ENCODE results near the gene BICDL2. TPM values are rescaled to one million over a fixed set of nuclear protein-coding genes. Genes with fewer than 3 reads are reported as not detected.

The BICDL2 gene
- total RNA-seq, 1 donor from 2014 or later = not detected

DNA sequence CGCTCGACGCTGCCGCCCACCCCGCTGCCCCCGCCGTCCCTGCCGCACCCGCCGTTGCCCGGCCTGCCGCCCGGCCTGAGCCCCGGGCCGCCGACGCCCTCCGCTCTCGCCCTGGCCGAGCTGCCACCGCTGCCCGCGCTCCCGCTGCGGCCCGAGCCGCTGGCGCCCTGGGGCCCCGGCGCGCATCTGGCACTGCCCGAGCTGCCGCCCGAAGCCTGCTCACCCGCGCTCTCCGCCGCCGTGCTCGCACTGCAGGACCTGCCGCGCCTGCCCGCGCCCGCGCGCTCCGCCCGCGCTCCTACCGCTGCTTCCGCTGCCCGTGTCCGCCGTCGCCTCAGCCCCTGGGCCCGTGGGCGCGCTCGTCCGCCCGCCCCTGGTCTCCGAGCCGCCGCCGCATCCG is 32.4 kb downstream of the BICDL2 start:
- no peak for ATAC-seq
- intact Hi-C loops (cut with DNase I) = no loop called here

DNA sequence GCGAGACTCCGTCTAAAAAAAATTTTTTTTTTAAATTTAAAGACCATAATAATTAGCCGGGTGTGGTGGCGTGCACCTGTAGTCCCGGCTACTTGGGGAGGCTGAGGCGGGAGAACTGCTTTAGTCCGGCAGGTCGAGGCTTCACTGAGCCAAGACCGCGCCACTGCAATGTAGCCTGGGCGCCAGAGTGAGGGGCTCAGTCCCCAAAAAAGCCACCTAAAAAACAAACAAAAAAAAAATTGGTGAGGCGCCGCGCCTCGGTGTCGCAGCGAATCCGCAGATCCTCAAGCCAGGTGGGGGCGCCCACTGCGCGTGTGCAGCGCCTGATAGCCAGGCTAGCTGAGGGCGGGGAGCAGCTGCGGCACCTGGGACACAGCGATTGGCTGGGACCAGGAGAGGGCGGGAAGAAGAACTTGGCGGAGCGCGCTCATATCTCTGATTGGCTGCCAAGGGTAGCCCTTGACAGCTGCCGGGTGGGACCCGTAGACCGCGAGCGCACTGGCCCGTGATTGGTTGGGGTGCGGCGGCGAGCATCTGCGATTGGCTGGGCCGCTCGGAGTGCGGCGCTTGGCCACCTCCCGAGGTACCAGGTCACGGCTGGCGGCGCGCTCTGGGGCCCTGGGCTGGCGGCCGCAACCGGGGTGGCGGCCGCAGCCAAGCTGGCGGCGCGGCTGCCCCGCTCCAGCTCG is 33.0 kb downstream of the BICDL2 start:
- intact Hi-C loops (cut with DNase I) = no loop called here
- peak; percentile 98 for DNase-seq (ENCODE audit: missing footprints)
- ATAC-seq = peak; percentile 98

More for the DNA sequence above, 32.4 kb downstream of the BICDL2 start:
- DNase-seq (ENCODE audit: missing footprints) = no peak

DNA sequence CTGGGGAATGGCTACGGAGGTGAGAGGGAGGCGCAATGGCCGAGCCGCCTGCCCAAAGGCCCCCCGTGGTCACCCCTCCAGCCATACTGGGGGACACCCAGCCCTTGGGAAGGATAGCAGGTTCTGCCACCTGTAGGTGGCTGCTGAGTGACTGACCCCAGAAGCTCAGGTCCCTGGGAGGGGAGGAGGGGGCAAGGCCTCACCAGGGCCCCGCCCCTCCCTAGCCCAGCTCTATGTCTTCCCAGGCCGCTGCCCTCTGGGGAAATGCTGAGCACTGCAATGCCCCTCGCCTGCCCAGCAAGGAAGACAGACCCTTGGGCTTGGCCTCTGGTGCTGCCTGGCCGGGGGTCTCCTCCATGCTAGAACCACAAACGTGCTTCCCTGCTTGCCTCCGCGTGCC is 35.4 kb downstream of the BICDL2 start:
- DNase-seq (ENCODE audit: missing footprints) = no peak
- no peak for ATAC-seq
- intact Hi-C loops (cut with DNase I) = no loop called here

DNA sequence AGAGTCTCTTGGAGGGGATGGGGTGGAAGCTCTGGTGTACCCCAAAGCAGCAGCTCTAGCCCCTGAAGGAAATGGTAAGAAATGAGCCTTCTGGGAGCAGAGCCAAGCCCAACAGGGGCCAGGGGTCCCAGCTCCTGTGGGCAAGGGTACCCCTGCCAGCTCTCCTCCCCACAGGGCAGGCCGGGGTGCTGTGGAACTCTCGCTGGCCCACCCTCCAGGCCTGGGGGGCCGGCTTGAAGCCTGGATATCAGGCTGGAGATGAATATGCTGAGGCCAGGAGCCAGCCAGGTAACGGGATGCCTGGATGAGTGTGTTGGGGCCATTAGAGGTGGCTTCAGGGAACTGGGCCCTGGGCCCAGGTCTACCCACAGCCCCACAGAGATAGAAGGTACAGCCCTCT is 36.2 kb downstream of the BICDL2 start:
- no peak for DNase-seq (ENCODE audit: missing footprints)
- intact Hi-C loops (cut with DNase I) = no loop called here
- ATAC-seq = no peak

DNA sequence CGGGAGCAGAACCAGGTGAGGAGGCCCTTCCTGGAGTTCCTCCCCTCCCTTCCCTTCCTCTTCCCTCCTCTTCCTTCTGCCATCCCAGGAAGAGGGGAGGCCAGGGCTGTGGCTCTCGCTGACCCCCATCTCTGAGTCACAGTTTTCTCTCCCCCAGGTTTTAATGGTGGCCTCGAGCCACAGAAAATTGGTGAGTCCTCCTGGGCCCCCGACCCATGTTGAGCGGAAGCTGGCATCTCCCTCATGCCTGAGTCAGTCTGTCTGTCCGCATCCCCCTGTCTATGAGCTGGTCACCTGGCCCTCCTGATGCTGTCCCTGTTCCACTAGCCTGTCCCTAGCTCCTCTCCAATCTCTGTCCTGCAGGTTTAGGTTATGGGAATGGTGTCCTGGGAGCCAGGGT is 36.8 kb downstream of the BICDL2 start:
- DNase-seq (ENCODE audit: missing footprints) (no peak), ATAC-seq (no peak)
- intact Hi-C loops (cut with DNase I) = no loop called here

DNA sequence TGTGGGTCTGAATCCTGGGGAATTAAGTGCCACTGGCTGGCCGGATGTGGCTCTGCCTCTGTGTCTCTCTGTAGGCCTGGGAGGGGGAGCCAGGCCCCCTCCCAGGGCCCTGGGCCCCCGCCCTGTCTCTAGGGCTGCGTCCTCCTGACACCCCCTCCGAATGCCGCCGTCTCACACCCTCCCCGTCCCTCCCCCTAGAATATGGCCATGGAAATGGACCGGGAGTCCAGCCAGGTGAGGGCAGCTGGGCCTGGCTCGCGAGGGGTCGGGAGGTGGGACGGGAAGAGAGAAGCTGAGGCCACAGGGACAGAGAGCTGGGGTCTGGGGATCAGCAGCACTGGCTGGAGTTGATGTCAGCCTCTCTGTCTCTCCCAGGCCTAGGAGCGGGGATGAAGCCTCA is 40.4 kb downstream of the BICDL2 start:
- no peak for ATAC-seq
- no peak for DNase-seq (ENCODE audit: missing footprints)
- intact Hi-C loops (cut with DNase I) = no loop called here

DNA sequence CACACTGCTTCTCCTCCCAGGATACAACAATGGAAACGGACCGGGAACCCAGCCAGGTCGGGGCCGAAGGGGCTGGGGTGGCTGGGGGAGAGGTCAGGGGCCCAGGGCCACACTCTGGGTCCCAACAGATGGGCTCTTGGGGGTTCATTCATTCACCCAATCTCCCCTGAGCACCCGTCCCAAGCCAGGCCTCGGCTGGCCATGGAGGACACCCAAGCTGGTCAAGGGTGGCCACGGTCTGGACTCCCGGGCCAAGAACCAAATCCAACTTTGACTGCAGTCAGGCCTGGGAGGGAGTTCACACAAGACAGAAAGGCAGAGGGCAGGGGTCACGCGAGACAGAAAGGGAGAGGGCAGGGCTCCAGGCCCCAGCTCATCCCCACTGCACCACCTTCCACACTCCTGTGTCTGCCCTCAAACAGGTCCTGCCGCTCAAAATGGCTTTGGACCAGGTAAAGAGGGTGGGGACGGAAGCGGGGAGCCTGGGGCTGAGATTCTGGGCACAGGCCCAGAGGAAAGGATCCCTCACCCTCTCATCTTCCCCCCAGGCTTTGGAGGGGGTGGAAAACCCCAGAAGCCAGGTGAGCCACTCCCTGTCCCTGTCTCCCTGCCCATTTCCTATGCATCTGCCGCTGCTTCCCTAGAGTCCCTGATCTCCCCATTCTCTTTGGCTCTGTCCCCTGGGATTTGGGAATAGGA is 44.2 kb downstream of the BICDL2 start:
- ATAC-seq (no peak), DNase-seq (ENCODE audit: missing footprints) (no peak)
- intact Hi-C loops (cut with DNase I) = no loop called here

DNA sequence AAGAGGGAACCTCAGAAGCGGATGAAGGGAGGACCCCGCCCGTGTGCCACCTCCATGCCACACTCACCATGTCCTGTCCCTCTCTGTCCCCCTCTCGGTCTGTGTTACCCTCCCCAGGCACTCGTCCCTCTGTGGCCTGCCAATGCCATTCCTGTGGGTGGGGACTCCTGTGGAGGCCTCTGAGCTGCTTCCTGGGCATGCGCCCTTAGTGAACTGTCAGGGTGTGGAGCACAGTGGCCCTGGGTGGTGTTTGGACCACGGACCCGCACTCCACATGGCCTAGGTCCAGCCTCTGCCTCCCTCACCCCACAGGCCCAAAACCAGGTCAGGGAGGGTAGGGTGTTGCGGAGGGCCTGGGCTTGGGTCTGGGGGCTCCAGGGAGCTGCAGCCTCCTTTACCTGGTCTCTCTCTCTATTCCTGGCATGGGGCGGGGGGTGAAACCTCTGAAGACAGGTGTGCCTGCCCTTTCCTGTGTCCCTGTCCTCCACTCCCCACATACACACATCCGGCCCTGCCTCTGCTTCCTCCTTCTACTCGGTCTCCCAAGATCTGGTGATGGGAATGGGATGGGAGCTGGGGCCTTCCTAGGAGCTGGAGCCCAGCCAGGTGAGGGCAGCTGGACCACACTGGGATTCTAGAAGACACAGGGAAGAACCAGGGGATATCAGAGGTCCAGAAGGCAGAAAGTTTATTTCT is 45.0 kb downstream of the BICDL2 start:
- intact Hi-C loops (cut with DNase I) = no loop called here
- ATAC-seq = no peak
- DNase-seq (ENCODE audit: missing footprints) = no peak

DNA sequence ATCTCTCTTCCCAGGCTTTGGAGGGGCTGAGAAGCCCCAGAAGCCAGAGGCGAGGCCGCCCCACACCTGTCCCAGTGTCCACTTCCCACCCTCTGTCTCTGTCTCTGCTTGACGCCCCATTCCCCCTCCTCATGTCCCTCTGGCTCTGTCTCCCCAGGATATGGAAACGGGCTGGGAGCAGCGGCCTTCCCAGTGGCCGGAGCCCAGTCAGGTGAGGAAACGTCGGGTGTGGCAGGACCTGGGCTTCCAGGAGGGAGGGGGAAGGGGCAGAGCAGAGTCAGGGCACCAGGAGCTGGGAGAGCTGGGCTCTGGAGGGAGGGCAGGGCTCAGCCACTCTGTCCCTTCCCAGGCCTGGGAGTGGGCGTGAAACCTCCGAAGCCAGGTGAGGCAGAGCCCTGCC is 45.9 kb downstream of the BICDL2 start:
- intact Hi-C loops (cut with DNase I) = no loop called here
- DNase-seq (ENCODE audit: missing footprints) (no peak), ATAC-seq (no peak)

DNA sequence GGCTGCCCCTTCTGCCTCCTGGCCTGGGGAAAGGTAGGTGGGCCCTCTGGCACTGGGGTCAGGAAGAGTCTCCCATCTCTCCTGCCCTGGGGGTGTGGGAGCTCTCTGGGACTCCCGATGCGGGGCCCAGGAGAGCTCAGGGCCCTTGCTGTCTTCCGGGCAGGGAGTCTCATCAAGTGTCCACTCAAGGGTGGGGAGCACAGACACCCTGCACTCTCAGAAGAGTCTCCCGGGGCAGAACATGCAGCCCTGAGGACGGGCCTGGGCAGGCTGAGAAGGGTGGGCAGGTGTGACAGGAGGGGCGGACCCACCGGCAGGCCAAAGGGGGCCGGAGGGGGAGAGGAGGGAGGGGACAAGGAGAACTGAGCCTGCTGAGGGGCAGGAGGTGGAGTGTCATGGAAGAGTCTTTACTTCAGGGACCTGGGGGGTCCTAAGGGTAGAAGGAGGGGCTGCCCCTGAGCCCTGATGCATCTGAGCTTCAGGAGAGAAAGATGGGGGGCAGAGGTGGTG is 48.1 kb downstream of the BICDL2 start:
- ATAC-seq (no peak), DNase-seq (ENCODE audit: missing footprints) (no peak)
- intact Hi-C loops (cut with DNase I) = no loop called here

DNA sequence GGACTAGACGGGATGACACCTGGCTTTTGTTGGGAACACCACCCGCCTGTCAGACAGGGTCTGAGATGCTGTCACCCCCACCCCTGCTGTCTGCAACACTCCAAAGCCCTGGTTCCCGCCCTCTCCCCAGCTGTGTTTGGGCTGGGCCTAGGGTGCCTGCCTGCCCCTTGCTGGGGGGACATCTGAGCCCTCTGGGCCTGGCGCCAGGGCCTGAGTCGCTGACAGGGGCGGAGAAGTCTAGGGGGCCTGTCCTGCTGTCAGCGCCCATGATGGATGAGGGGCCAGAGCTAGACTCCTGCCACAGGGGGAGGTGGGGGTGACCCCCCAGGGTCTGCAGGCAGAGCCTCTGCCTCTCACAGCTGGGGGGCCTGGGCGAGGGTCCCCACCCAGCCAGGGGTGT is 48.9 kb downstream of the BICDL2 start:
- no peak for DNase-seq (ENCODE audit: missing footprints)
- intact Hi-C loops (cut with DNase I) = no loop called here
- ATAC-seq = no peak

DNA sequence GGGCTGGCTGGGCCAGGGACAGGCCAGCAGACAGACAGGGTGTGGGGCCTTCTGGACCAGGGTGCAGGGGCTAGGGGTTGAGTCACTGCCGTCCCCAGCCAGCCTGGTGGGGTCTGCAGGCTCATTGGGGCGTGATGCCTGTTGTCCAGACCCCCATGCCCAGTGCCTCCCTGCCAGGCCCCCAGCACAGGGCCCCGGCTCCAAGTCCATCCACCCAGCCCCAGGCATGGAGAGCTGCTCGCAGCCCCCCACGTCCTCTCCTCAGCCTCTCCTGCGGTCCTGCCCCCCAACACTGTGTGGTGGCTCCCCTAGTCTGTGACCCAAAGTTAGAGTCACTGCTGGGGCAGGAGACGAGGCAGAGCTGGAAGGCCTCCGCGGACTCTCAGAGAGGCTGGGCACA is 49.5 kb downstream of the BICDL2 start:
- intact Hi-C loops (cut with DNase I) = no loop called here
- ATAC-seq (no peak), DNase-seq (ENCODE audit: missing footprints) (no peak)

DNA sequence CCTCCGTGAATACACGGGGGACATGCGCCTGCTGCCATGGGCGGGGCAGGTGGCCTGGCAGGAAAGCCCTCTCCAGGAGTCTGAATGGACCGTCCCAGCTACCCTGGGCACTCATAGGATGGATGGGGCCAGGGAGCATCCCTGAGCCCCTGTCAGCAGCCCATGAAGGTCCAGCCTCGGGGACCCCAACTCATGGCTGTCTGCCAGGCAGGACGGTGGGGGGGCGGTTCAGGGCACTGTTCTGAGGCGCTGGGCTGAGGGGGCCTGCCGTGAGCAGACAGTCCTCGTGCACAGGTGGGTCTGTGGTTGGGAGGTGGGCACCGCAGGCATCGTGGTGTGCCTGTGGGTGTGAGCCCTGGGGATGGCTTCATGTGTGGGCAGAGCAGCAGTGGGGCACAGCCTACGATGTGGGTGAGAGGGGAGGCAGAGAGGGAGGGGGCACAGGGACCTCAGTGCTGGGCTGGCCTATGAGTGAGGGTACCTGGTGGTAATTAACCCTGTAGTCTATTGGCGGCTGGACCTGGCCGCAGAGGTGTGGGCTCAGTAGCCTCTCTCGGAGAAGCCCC is 50.0 kb downstream of the BICDL2 start:
- ATAC-seq = no peak
- DNase-seq (ENCODE audit: missing footprints) = no peak

DNA sequence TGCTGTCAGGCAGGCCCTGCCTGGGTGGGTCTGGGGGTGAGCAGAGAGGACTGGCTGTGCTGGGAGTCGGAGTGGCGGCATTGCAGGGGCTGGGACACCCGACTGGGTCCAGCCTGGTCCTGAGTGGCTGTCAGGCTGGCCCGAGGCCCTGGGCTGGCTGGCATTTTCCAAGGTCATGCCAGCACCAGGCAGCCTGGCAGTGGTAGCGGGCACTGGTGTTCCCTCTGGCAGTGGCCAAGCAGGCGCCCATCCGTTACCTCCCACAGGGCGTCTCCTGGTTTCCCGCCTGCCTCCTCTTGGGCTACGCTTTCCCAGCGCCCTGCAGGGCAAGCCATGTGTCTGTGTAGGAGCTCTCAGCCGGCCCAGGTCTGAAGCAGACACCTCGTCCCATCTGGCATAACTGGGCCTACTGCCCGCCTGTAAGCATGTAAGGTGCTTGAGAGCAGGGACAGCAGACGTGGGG is 50.8 kb downstream of the BICDL2 start:
- DNase-seq (ENCODE audit: missing footprints) (no peak), ATAC-seq (peak; percentile 71)
- intact Hi-C loops (cut with DNase I) = no loop called here

More for the DNA sequence above, 50.0 kb downstream of the BICDL2 start:
- intact Hi-C loops (cut with DNase I) = no loop called here

DNA sequence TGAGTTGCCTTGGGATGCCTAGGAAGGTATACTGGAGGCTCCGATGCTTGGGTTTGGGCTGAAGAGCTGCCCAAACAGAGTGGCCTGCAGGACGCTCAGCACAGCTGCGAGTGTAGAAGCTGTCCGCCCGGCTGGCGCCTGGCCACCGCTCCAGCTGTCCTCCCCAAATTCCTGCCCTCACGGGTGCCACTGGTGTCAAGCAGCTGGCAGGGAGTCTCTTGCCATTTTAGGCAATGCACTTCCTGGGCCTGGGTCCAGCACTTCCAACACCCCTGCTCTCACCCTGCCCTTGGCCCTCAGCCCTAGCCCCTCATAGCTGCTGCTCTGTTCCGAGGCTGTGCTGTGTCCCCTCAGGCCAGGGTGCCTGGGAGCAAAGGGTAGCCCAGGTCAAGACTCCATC is 51.3 kb downstream of the BICDL2 start:
- intact Hi-C loops (cut with DNase I) = no loop called here
- DNase-seq (ENCODE audit: missing footprints) (no peak), ATAC-seq (peak; percentile 44)

DNA sequence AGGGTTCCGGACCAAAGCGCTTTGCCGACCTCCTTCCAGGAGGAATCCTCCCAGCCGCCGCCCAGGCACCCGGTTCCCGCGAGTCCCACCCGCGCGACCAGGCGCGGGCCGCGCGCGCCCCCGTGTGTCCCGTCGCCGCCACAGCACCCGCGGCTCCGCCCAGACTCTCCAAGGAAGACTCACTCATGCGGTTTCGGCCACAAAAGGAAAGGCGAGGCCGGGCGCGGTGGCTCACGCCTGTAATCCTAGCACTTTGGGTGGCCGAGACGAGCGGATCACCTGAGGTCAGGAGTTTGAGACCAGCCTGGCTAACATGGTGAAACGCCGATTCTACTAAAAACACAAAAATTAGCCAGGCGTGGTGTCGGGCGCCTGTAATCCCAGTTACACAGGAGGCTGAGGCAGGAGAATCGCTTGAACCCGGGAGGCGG is 53.0 kb downstream of the BICDL2 start:
- intact Hi-C loops (cut with DNase I) = no loop called here
- peak; percentile 58 for ATAC-seq
- peak; percentile 93 for DNase-seq (ENCODE audit: missing footprints)

DNA sequence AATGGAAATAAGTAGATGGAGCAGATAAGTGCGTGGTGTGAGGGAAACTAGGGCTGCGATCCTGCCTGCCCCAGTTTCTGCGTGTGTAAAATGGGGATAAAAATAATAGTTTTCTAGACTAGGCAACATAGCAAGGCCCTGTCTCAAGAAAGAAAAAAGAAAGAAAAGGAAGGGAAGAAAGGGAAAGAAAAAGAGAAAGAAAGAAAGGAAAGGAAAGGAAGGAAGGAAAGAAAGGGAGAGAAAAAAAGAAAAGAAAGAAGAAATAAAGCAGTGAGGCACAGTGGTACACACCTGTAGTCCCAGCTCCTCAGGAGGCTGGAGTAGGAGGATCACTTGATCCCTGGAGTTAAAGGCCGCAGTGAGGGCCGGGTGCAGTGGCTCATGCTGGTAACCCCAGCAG is 54.3 kb downstream of the BICDL2 start:
- intact Hi-C loops (cut with DNase I) = no loop called here
- ATAC-seq (no peak), DNase-seq (ENCODE audit: missing footprints) (no peak)

DNA sequence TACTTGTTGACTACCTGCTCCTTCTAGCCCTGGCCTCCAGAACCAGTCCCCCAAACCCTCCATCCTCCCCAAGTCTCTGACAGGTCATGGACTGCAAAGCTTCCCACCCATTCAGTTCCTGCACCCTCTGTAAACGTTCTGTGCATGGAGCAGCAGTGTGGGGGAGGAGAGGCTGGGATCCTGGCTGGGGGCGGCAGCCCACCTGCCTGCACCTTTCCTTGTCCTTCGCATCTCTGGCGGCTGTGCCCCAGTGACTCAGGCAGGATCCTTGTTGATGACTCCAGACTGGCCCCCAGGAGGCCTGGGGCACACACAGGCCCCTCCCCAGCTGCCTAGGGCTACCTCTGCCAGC is 54.9 kb downstream of the BICDL2 start:
- intact Hi-C loops (cut with DNase I) = no loop called here
- ATAC-seq = no peak

DNA sequence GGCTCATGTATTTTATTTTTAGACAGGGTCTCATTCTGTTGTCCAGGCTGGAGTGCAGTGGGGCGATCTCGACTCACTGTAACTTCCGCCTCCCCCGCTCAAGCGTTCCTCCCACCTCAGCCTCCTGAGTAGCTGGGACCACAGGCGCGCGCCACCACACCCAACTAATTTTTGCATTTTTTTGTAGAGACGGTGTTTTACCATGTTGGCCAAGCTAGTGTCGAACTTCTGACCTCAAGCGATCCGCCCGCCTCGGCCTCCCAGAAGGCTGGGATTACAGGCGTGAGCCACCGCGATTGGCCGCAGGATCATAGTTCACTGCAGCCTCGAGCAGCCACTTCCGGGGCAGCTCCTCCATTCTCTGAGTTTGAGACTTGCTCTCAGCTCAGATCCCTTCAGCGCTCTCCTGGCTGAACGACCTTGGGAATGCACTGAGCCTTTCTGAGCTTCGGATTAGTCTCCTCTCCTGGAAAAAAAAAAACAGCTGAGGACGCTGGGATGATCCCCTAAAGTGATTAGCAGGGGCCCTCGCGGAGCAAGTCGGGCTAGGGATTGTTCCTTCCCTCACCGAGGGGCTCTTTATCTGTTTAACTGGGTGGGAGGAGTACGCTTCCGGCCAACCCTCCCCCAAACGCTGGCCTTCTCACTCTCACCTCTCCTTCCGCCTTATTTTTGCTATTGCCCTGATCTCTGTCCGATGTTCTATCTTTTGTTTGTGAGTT is 55.4 kb downstream of the BICDL2 start:
- intact Hi-C loops (cut with DNase I) = no loop called here
- DNase-seq (ENCODE audit: missing footprints) (no peak), ATAC-seq (no peak)

More for the DNA sequence above, 54.9 kb downstream of the BICDL2 start:
- DNase-seq (ENCODE audit: missing footprints) = no peak
